ENCODE measurements around the gene ATG9A. TPM values are rescaled to one million over a fixed set of nuclear protein-coding genes. Genes with fewer than 3 reads are reported as not detected.

Gene ATG9A, protein sequence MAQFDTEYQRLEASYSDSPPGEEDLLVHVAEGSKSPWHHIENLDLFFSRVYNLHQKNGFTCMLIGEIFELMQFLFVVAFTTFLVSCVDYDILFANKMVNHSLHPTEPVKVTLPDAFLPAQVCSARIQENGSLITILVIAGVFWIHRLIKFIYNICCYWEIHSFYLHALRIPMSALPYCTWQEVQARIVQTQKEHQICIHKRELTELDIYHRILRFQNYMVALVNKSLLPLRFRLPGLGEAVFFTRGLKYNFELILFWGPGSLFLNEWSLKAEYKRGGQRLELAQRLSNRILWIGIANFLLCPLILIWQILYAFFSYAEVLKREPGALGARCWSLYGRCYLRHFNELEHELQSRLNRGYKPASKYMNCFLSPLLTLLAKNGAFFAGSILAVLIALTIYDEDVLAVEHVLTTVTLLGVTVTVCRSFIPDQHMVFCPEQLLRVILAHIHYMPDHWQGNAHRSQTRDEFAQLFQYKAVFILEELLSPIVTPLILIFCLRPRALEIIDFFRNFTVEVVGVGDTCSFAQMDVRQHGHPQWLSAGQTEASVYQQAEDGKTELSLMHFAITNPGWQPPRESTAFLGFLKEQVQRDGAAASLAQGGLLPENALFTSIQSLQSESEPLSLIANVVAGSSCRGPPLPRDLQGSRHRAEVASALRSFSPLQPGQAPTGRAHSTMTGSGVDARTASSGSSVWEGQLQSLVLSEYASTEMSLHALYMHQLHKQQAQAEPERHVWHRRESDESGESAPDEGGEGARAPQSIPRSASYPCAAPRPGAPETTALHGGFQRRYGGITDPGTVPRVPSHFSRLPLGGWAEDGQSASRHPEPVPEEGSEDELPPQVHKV
- total RNA-seq (2021; fragmentation: NEBNext Ultra II Directional; extraction: Animal tissue kit (Norgen Biotek cat#: 25700)) (43.6 and 43.8 TPM in 2 replicates), polyA plus RNA-seq (2011; rRNA removed) (66.8 and 82.2 TPM in 2 replicates), polyA minus RNA-seq (2011; rRNA and poly(A)+ RNA removed) (95.5 and 105 TPM in 2 replicates)
- 47.5 TPM for polyA plus RNA-seq (2011; cell fraction: cytosol; rRNA removed)
- 77.0 TPM for polyA plus RNA-seq (2011; cell fraction: nucleus; rRNA removed)
- 36.0 to 48.2 TPM (median 43.0 TPM) in 4 replicates for polyA plus RNA-seq (2012, experiment 1 of 2)
- 67.7 TPM for polyA plus RNA-seq (2012, experiment 2 of 2)
- polyA plus RNA-seq (2013, experiment 1 of 2), result 46.7 TPM
- polyA plus RNA-seq (2013, experiment 2 of 2), result 47.3 TPM
- polyA minus RNA-seq (2011; cell fraction: cytosol; rRNA and poly(A)+ RNA removed), result 44.2 TPM
- polyA minus RNA-seq (2011; cell fraction: nucleus; rRNA and poly(A)+ RNA removed), result 45.0 TPM
- long read RNA-seq, experiment 1, transcript ATG9A-219 (4 exons, 812 nt), result major isoform, 5 of 34 reads
- long read RNA-seq, experiment 1, partial matches to known transcripts, result 16 of 34 reads
- long read RNA-seq, experiment 1, other reads (novel, unspliced or antisense), result 11 of 34 reads
- long read RNA-seq, experiment 2, partial matches to known transcripts, result 0 of 2 reads
- long read RNA-seq, experiment 2, other reads (novel, unspliced or antisense), result 1 of 2 reads

DNA sequence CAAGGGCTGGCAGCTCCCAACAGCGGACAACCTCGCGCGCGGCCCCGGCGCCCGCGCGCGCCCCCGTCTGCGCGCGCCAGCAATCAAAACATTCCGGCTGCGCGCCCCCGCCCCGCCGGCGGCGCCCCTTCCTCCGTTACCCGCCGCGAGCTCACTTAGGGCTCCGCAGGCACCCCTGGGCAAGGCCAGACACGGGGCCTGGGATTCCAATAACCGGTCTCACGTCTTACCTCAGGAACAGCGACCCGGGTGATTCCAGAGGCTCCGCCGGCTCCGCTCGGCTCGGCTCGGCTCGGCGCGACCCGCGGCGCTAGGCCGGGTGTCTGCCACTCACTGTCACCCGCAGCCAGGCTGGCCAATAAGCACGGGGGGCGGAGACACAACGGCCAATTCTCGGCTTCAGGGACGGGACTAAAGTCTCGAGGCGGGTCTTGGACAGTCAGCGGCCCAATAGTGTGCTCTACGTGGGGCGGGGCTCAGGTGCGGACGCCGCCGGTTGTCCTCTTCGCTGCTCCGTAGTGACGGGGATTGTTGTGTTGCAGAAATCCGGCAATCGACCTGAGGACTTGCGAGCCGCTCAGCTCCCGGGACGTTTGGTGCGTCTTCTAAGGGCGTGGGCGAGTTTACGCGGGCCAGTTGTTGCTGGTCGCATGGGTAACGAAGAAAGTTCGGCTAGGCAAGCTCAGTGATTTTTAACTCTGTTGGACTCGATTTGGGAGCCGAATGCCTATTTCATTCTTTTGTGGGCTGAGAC lies at the start of gene ATG9A, which contains the start of gene ANKZF1:
ATG9A (minus strand) TSS at position 332 of the 754 bp plus-strand sequence. CDS start 1,612 bp downstream, outside the sequence.
ANKZF1 (plus strand) TSS at position 502 of the 754 bp plus-strand sequence. CDS start 452 bp downstream, outside the sequence.
- Histone ChIP-seq H3K4me2 (ENCODE audit: insufficient read depth in 1 of 2, low read depth in 2 of 2, low read length in 2 of 2) (peak within 1 kb of the TSS; percentile 88 to 91), H4K5ac (ENCODE audit: insufficient read length, low read depth, low read length) (peak within 1 kb of the TSS; percentile 79), H4K91ac (replicated peaks; ENCODE audit: insufficient read length, low read length) (no peak within 1 kb of the TSS), H3K27ac (ENCODE audit: low read depth, low read length) (peak within 1 kb of the TSS; percentile 71), H4K8ac (ENCODE audit: extremely low read depth, insufficient read depth, low read length) (peak within 1 kb of the TSS; percentile 88; the same call in 1 of the 2 replicates), H3K14ac (ENCODE audit: insufficient read length) (no peak within 1 kb of the TSS), H3K4me1 (replicated peaks in 1 of 4; ENCODE audit: control insufficient read depth in 3 of 4, insufficient read depth in 4 of 4, low read length in 3 of 4) (peaks cover 0 to 6% (median 3%) of the 10 kb centered on the region in 4 experiments; a peak in 5 of 7 replicates), H2AFZ (ENCODE audit: low read length) (no peak within 1 kb of the TSS), H2AK5ac (ENCODE audit: low read depth, low read length) (no peak within 1 kb of the TSS), H2BK12ac (ENCODE audit: low read depth, low read length) (peak within 1 kb of the TSS; percentile 2; the same call in 1 of the 2 replicates), H3K23me2 (ENCODE audit: low read depth, low read length) (peaks cover 7% of the 10 kb centered on the region; the same call in 1 of the 2 replicates), H2BK15ac (ENCODE audit: low read length) (no peak within 1 kb of the TSS), H2BK120ac (replicated peaks; ENCODE audit: low read depth, low read length) (no peak within 1 kb of the TSS), H3K18ac (ENCODE audit: extremely low read depth, low read length) (peak within 1 kb of the TSS; percentile 87; the same call in 1 of the 2 replicates), H3K56ac (replicated peaks; ENCODE audit: insufficient read length, low read depth, low read length) (peak within 1 kb of the TSS; percentile 52), H3K36me3 (ENCODE audit: control insufficient read depth in 2 of 4, insufficient read depth in 4 of 4, low read length in 3 of 4) (peaks cover 18 to 48% (median 35%) of the 10 kb centered on the region in 4 experiments), H3K27me3 (replicated peaks in 1 of 4; ENCODE audit: control insufficient read depth in 3 of 4, extremely low read depth in 1 of 4, insufficient read depth in 3 of 4, low read length in 3 of 4) (no peaks in the 10 kb centered on the region; a peak in 1 of 7 replicates), H3K4me3 (ENCODE audit: extremely low read depth in 1 of 4, insufficient read depth in 2 of 4, low read depth in 3 of 4, low read length in 4 of 4) (peak within 1 kb of the TSS; percentile 82 to 97 (median 92)), H3K79me2 (ENCODE audit: control insufficient read depth in 1 of 2, insufficient read depth in 2 of 2, low read length in 2 of 2) (peaks cover 0 to 12% of the 10 kb centered on the region in 2 experiments; a peak in 2 of 4 replicates), H3K9ac (replicated peaks in 1 of 4; ENCODE audit: extremely low read depth in 1 of 4, low read depth in 3 of 4, low read length in 3 of 4) (peak within 1 kb of the TSS; percentile 82 to 96 (median 86)), H2BK20ac (ENCODE audit: low read length) (no peak within 1 kb of the TSS), H3K23ac (ENCODE audit: insufficient read length) (no peak within 1 kb of the TSS), H2BK5ac (ENCODE audit: low read depth, low read length) (peak within 1 kb of the TSS; percentile 41), H4K20me1 (replicated peaks in 1 of 2; ENCODE audit: control insufficient read depth in 1 of 2, insufficient read depth in 2 of 2, low read length in 2 of 2) (no peaks in the 10 kb centered on the region), H3K9me3 (ENCODE audit: insufficient read depth in 2 of 2, low read depth in 1 of 2, low read length in 1 of 2) (no peaks in the 10 kb centered on the region), H3K4ac (replicated peaks; ENCODE audit: insufficient read length, low read depth, low read length) (peak within 1 kb of the TSS; percentile 32), H3K79me1 (ENCODE audit: low read depth, low read length) (no peaks in the 10 kb centered on the region; the same call in 1 of the 2 replicates)
- POLR2A ChIA-PET (ENCODE audit: partially characterized antibody), result interaction anchor here (0.7 to 4.6 kb wide), 17 partner anchors 8 to 101 kb away, joined by 3 to 57 read pairs (median 5); partner anchors contain the start of genes ABCB6, CNPPD1, DNAJB2 and GLB1L
- CTCF ChIA-PET (ENCODE audit: partially characterized antibody), result interaction anchor here (0.7 to 4.9 kb wide), 10 partner anchors 16 to 124 kb away, joined by 3 to 23 read pairs (median 4); partner anchors contain the start of genes GLB1L and STK16
- DNase-seq (ENCODE audit: low read depth in 1 of 2, low spot score in 2 of 2) (peak; percentile 93 to 95), FAIRE-seq (peak; percentile 71)
- WGBS, 2 experiments (ENCODE audit: extremely low coverage in 1 of 2, insufficient coverage in 1 of 2, insufficient read length in 1 of 2, insufficient replicate concordance in 2 of 2, low coverage in 1 of 2, low lambda C conversion rate in 2 of 2, missing lambda C conversion rate in 1 of 2), result 1% methylated on average over 62 of the region's 80 CpGs; no CpG with 5 or more reads in 1 of the 2 experiments
- peak; percentile 67; the same call in 1 of the 2 replicates for TF ChIP-seq SP2 (IDR thresholded peaks at IDR 0.05; ENCODE audit: low read length)
- peak in 1 of 2 experiments; percentile 6; a peak in 1 of 4 replicates for TF ChIP-seq RAD21 (IDR thresholded peaks at IDR 0.05 in 1 of 2, conservative IDR thresholded peaks at IDR 0.05 in 1 of 2; ENCODE audit: low read depth in 2 of 2, low read length in 2 of 2)
- TF ChIP-seq ZNF274 (IDR thresholded peaks at IDR 0.05; ENCODE audit: borderline replicate concordance, extremely low read depth, low read length), result no peak
- TF ChIP-seq YY1 (IDR thresholded peaks at IDR 0.05; ENCODE audit: low read depth, low read length), result no peak
